GM15510 (cell line): ENCODE data around the gene PGC.

Experiments
- POLR2A ChIP-seq: IDR thresholded peaks from 3 replicates; pipeline ENCODE4 v1.6.1; 2011; ENCODE audit warnings: borderline replicate concordance; ENCODE audit not compliant: insufficient read length; ENCODE audit errors: extremely low read depth

The PGC gene

DNA sequence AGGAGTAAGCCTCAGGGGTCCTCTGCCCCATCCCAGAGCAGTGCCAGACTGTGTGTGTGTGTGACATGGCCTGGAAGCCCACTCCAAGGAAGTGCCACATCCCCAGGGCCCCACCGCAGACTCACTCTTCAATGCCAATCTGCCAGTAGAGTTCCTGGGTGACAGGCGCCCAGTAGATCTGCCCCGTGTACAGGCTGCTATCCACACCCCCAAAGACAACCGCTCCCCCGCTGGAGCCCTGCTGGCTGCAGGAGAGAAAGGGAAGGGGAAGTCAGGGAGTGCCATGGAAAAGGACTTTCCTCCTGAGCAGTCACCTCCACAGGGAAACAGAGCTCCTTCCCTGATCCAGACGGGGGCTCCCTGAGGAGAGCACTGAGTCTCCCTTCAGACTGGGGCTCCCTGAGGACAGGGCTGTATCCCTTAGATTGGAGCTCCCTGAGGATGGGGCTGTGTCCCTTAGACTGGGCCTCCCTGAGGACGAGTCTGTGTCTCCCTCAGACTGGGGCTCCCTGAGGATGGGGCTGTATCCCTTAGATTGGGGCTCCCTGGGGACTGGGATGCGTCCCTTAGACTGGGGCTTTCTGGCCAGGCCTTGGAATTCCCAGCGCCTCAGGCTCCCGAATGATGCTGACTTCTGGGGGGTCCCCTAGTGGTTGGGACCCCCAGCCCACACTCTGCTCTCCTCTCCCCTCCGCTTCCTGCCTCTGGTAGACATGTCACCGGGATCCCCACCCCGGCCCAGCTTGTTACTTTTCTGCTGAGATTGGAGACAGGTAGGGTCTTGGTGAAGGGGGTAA, 6.6 kb downstream of the PGC start:
- TF ChIP-seq POLR2A = no peak

DNA sequence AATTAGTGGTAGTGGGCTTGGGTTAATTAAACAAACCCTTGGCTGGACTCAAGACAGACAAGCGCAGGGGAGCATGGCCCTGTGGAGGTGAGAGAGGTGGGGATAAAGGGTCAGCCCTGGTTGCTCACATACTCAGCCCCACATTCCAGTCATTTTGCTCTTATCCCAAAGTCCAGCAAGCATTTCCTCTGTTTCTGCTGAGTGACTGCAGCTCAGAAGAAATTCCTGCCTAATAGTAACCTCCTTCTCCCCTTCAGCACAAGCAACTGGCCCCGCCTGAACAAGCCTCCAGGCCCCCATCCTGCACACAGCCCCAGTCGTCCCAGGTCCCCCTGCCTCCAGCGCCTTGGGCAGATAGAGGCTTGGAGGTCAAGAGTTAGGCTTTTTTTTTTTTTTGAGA, 8.2 kb downstream of the PGC start:
- no peak for TF ChIP-seq POLR2A

GRCh38 chr6:41737591-41738130, 9.5 kb downstream of the PGC start:
- TF ChIP-seq POLR2A = no peak

- TF ChIP-seq POLR2A = no peak
Observed at GRCh38 chr6:41736800-41737555, 10.2 kb downstream of the PGC start.

- TF ChIP-seq POLR2A = no peak
Observed at GRCh38 chr6:41736186-41736733, 10.9 kb downstream of the PGC start.

- TF ChIP-seq POLR2A = peak; percentile 35
Observed at GRCh38 chr6:41735427-41736185, 11.6 kb downstream of the PGC start, which contains the start of gene TFEB. TFEB (minus strand) TSS chr6:41735608; CDS start chr6:41691213, 44,395 bp downstream.

DNA sequence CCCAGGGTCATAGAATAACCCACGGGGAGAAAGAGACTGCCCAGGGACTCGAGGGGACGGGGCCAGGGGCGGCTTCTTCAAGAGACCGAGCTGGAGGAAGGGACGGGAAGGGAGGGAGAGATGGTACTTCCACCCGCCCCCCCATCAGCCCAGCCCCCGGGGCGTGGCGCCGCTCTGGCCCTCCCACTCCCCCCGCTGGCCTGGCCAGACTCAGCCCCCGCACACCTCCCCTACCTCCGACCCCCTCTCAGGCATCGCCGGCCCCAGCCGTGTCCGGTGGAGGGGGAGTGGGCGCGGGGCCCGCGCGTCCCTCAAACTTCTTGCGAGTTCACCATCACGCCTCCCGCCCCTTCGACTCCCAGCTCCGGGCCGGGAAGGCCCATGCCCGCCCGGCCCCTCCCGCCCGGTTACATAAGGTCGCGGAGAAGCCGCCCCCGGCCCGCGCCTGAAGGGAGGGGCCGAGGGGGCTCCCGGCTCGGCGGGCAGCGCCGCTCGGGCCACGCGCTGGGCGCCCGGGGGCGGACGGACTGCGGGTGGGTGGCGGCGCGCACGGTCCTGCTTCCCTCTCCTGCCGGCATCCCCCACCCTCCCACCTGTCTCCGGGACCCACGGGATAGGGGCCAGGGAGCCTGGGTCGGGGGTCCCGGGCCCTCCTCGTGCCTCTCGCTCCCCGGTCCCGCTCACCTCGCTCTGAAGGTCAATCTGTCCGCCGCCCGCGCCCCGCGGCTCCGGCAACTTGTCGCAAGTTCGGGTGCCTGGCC, 12.4 kb downstream of the PGC start:
- TF ChIP-seq POLR2A = peak; percentile 50

DNA sequence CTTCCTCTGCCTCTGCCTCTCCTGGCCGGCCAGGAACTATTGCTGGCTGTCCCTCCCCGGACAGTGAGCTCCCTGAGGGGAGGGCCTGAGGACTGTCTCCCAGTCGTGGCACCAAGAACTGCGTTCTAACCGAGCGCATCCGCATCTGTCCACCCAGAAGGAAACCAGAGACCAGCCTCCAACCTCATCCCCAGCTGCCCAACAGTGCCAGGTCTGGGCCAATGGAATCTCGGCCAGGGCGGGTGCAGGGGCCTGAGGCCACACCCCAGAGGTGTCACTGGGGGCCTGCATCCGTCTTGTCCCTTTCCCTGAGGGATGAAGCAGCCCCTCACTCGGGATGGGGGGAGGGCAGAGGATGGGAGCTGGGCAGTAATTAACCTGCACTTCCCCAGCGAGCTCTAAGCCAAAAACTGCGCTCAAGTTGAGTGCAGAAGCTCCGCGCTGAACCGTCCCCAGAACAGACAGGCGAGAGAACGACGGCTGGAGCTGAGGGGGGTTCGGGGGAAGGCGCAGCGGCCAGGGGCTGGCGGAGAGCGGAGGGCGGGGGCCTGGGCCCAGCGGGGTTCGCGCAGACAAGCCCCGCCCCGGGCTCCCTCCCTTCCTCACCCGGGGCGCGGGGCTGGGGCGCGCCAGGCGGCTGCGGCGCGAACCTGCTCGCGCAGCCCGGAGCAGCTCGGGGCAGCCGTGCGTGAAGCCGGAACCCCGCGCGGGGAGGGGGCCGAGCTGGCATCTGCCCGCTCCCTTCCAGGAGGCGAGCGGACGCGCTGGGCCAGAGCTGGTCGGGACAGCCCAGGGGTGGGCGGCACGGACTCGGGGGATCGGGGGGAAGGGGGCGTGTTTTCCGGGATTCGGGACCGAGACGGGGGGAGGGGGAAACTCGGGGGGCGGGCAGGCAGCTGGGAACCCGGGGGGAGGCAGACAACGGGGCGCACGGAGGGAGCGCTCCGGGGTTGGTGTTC, 13.2 kb downstream of the PGC start:
- TF ChIP-seq POLR2A = peak; percentile 62

GRCh38 chr6:41733360-41733706, 13.9 kb downstream of the PGC start:
- TF ChIP-seq POLR2A = no peak

GRCh38 chr6:41732591-41733359, 14.4 kb downstream of the PGC start:
- peak; percentile 37 for TF ChIP-seq POLR2A

DNA sequence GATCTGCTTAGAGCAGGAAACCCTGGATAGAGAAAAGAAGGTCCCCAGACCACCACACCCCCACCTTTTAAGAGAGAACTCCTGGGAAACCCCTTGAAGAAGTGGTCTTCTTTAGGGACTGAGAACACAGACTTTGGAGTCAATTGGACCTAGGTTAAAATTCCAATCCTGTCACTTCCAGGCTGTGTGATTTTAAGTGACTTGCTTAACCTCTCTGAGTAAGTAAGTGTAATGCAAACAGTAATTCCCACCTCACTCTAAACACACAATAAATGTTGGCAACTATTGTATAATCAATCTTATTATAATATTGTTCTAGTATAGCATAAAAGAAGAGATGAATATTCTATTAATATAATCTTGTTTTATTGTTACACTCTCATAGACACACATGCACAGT, 15.0 kb downstream of the PGC start:
- no peak for TF ChIP-seq POLR2A

- TF ChIP-seq POLR2A = no peak
Observed at GRCh38 chr6:41731561-41732086, 15.6 kb downstream of the PGC start.
